Fibroblast of lung (primary cell): Measurements from ENCODE around the gene SRPX. TPM values are rescaled to one million over a fixed set of nuclear protein-coding genes. Genes with fewer than 3 reads are reported as not detected.

Experiments
- DNase-seq, 2 donors: peaks; one replicate each; pipeline versions ENCODE4 v3.0.0 to v3.0.0-alpha.2; 2010; ENCODE audit warnings: low read depth in 2 of 2
- H2AFZ ChIP-seq: 2 replicates; pipeline ENCODE4 v1.5.1; 2012; ENCODE audit warnings: low read length, control low read depth, inconsistent platforms
- H3K27ac ChIP-seq: 2 replicates; pipeline ENCODE4 v1.5.1; 2011; ENCODE audit warnings: low read length, control low read depth; ENCODE audit not compliant: insufficient read depth
- H3K27me3 ChIP-seq: 2 replicates; pipeline ENCODE4 v1.5.1; 2011; ENCODE audit warnings: mild to moderate bottlenecking, low read length; ENCODE audit not compliant: control insufficient read depth, insufficient read depth
- H3K36me3 ChIP-seq: 2 replicates; pipeline ENCODE4 v1.5.1; 2011; ENCODE audit warnings: low read length; ENCODE audit not compliant: control insufficient read depth, insufficient read depth
- H3K4me1 ChIP-seq: 2 replicates; pipeline ENCODE4 v1.5.1; 2011; ENCODE audit warnings: low read length; ENCODE audit not compliant: control insufficient read depth, insufficient read depth; ENCODE audit errors: extremely low read depth
- H3K4me2 ChIP-seq: 2 replicates; pipeline ENCODE4 v1.5.1; 2011; ENCODE audit warnings: low read length, control low read depth; ENCODE audit not compliant: insufficient read depth; ENCODE audit errors: extremely low read depth
- H3K4me3 ChIP-seq, 4 experiments: fragments of 200-600 bp in 1 of 4; sonication (generic) in 1 of 4; replicated peaks in 1 of 4; 2 replicates each; pipeline ENCODE4 v1.5.1; 2011 to 2016; ENCODE audit warnings: low read length in 4 of 4, low read depth in 3 of 4, mild to moderate bottlenecking in 3 of 4, control low read depth in 2 of 4, inconsistent platforms in 1 of 4, mixed read lengths in 1 of 4; ENCODE audit not compliant: insufficient read depth in 1 of 4; ENCODE audit errors: control extremely low read depth in 1 of 4
- H3K79me2 ChIP-seq: 2 replicates; pipeline ENCODE4 v1.5.1; 2012; ENCODE audit warnings: mild to moderate bottlenecking, low read length, inconsistent platforms; ENCODE audit not compliant: control insufficient read depth, insufficient read depth
- H3K9ac ChIP-seq: 2 replicates; pipeline ENCODE4 v1.5.1; 2011; ENCODE audit warnings: mild to moderate bottlenecking, low read length, control low read depth; ENCODE audit not compliant: insufficient read depth
- H3K9me3 ChIP-seq: 2 replicates; pipeline ENCODE4 v1.5.1; 2012; ENCODE audit warnings: low read depth, low read length; ENCODE audit not compliant: control insufficient read depth, insufficient read depth
- H4K20me1 ChIP-seq: 2 replicates; pipeline ENCODE4 v1.5.1; 2011; ENCODE audit warnings: low read length; ENCODE audit not compliant: control insufficient read depth, insufficient read depth; ENCODE audit errors: extremely low read depth
- CTCF ChIP-seq, 2 donors: IDR thresholded peaks in 1 of 2; conservative IDR thresholded peaks in 1 of 2; 1 replicate in 1 of 2; 2 replicates in 1 of 2; pipeline ENCODE4 v1.5.1; 2011 to 2012; ENCODE audit warnings: low read length in 2 of 2, control low read depth in 1 of 2, inconsistent platforms in 1 of 2, low read depth in 1 of 2, mild to moderate bottlenecking in 1 of 2
- EZH2 ChIP-seq: IDR thresholded peaks from 2 replicates; pipeline ENCODE4 v1.5.1; 2012; ENCODE audit warnings: low read length, control low read depth, mild to moderate bottlenecking; ENCODE audit errors: missing control alignments
- polyA plus RNA-seq, 2 donors: library from polyadenylated mRNA; depleted of rRNA in 1 of 2; stranded (reverse) in 1 of 2; unstranded in 1 of 2; fragments of >200 nt; gene quantifications; 2 replicates each; pipeline ENCODE4 v1.2.1, GENCODE V29; 2011 to 2012; ENCODE audit warnings: missing spikeins in 1 of 2
- total RNA-seq: library from RNA; depleted of rRNA; stranded (reverse); fragments of >200 nt; gene quantifications from 2 replicates; pipeline ENCODE4 v1.2.1, GENCODE V29; 2014

SRPX gene
- total and polyA plus RNA-seq, 2 donors (not counting 1 experiment from before 2014, with no cell fraction given): 84.9 to 141 TPM

GRCh38 chrX:38260231-38260630, 39.6 kb upstream of the SRPX start:
- H3K36me3 ChIP-seq: no peaks in the 10 kb centered on the region
- no peak overlapping the region for H3K9ac ChIP-seq
- no peaks in the 10 kb centered on the region for H3K4me1 ChIP-seq
- H3K4me3 ChIP-seq: no peak overlapping the region
- no peaks in the 10 kb centered on the region for H4K20me1 ChIP-seq
- no peak overlapping the region for H3K27ac ChIP-seq
- H3K79me2 ChIP-seq: no peaks in the 10 kb centered on the region
- no peaks in the 10 kb centered on the region for H3K9me3 ChIP-seq
- H2AFZ ChIP-seq: no peak overlapping the region
- no peak overlapping the region for H3K4me2 ChIP-seq
- peak in 1 of 2 donors; percentile 31 for DNase-seq
- TF ChIP-seq CTCF (conservative IDR thresholded peaks at IDR 0.05 in 1 of 2, IDR thresholded peaks at IDR 0.05 in 1 of 2; ENCODE audit: low read depth in 1 of 2, low read length in 2 of 2) (peak; percentile 10 to 43), EZH2 (no peak)
- no peaks in the 10 kb centered on the region for H3K27me3 ChIP-seq

GRCh38 chrX:38256019-38256418, 35.3 kb upstream of the SRPX start:
- Histone ChIP-seq H2AFZ (no peak overlapping the region), H3K4me3 (no peak overlapping the region), H4K20me1 (no peaks in the 10 kb centered on the region), H3K27ac (no peak overlapping the region), H3K79me2 (no peaks in the 10 kb centered on the region), H3K4me1 (no peaks in the 10 kb centered on the region), H3K4me2 (no peak overlapping the region), H3K9me3 (no peaks in the 10 kb centered on the region), H3K36me3 (no peaks in the 10 kb centered on the region), H3K27me3 (no peaks in the 10 kb centered on the region), H3K9ac (no peak overlapping the region)
- DNase-seq: no peak
- TF ChIP-seq EZH2 (no peak), CTCF (conservative IDR thresholded peaks at IDR 0.05 in 1 of 2, IDR thresholded peaks at IDR 0.05 in 1 of 2; ENCODE audit: low read depth in 1 of 2, low read length in 2 of 2) (no peak)

- Histone ChIP-seq H3K36me3 (no peaks in the 10 kb centered on the region), H3K4me3 (no peak overlapping the region), H4K20me1 (no peaks in the 10 kb centered on the region), H2AFZ (no peak overlapping the region), H3K27me3 (no peaks in the 10 kb centered on the region), H3K4me1 (no peaks in the 10 kb centered on the region), H3K9ac (no peak overlapping the region), H3K9me3 (no peaks in the 10 kb centered on the region), H3K79me2 (no peaks in the 10 kb centered on the region), H3K27ac (no peak overlapping the region), H3K4me2 (no peak overlapping the region)
- TF ChIP-seq EZH2: no peak
- no peak for TF ChIP-seq CTCF (conservative IDR thresholded peaks at IDR 0.05 in 1 of 2, IDR thresholded peaks at IDR 0.05 in 1 of 2; ENCODE audit: low read depth in 1 of 2, low read length in 2 of 2)
- peak; percentile 56 to 73 for DNase-seq
These were observed 29.3 kb upstream of the SRPX start for GRCh38 chrX:38249965-38250364.
